Measurements from ENCODE around the gene NTHL1. TPM values are rescaled to one million over a fixed set of nuclear protein-coding genes. Genes with fewer than 3 reads are reported as not detected.
A peak's percentile ranks its signal among the peaks of the same experiment; 100 is the strongest.

Gene NTHL1
- 25.5 and 29.0 TPM in 2 replicates for total RNA-seq (2014; rRNA removed)
- 19.1 TPM for polyA plus RNA-seq (2012)

DNA sequence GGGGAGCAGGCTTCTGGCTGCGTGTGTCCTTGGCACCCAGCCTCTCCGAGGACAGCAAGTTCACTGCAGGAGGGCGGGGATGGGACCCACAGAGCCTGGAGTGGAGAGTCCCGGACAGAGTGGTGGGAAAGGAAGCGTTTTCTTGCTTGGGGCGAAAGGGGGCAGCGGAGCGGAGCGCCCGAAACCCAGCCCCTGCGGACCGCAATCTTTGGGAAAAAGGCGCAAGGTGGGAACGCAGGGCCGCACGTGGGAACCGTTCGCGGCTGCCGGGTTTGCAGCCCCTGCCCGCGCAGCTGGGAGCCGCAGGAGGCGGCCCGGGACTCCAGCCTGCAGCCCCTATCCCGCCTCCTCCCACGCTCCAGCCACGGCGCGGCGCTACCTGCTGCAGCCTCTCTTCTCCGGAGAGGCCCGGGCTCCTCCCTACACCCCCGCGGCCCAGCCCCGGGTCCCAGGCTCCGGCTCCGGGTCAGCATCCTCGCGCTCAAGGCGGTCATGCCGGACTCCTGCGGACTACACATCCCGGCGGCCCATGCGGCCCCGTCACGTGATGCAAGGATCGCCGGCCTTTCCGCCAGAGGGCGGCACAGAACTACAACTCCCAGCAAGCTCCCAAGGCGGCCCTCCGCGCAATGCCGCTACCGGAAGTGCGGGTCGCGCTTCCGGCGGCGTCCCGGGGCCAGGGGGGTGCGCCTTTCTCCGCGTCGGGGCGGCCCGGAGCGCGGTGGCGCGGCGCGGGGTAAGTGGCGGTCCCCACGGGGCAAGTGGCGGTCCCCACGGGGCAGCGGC, at the start of gene NTHL1, which contains the start of gene TSC2:
Gene NTHL1, minus strand, starts transcription at position 505 of the 786 bp plus-strand sequence. Its CDS starts 11 bp downstream, at position 494.
Gene TSC2, plus strand, starts transcription at position 656 of the 786 bp plus-strand sequence. CDS start 631 bp downstream, outside the sequence.
- peak; percentile 92 for DNase-seq (ENCODE audit: low read depth)

DNA sequence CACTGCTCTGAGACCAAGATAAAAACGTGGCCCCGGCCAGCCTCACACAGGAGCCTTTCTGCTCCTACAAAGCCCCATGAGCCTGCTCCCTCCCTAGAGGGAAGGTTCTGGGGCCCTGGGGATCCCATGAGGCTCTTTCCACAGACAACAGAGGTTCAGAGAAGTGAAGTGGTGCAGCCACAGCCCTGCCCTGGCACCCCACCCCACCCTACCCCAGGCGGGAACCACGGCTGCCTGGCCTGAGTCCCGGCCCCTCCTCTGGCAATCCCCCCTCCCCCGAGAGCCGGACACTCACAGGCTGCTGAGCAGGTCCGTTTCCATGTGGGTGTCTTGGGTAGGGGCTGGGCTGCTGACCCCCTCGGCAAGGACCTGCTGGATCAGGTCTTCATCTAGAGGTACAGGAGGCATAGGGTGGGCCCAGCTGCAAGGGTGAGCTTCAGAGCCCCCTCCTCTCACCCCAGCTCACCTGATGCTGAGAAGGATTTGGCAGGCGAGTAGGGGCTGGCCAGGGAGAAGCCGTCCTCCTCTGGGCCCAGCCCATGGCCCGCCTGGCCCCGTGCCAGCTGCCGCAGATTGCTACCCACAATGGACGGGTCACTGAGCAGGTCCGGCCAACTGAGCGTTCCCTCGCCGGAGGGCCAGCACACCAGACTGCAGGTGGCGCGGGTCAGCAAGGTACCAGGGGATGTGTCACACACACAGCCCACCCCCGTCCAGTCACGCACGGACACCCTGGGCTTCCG, 49.4 kb upstream of the NTHL1 start:
- DNase-seq (ENCODE audit: low read depth) = no peak

DNA sequence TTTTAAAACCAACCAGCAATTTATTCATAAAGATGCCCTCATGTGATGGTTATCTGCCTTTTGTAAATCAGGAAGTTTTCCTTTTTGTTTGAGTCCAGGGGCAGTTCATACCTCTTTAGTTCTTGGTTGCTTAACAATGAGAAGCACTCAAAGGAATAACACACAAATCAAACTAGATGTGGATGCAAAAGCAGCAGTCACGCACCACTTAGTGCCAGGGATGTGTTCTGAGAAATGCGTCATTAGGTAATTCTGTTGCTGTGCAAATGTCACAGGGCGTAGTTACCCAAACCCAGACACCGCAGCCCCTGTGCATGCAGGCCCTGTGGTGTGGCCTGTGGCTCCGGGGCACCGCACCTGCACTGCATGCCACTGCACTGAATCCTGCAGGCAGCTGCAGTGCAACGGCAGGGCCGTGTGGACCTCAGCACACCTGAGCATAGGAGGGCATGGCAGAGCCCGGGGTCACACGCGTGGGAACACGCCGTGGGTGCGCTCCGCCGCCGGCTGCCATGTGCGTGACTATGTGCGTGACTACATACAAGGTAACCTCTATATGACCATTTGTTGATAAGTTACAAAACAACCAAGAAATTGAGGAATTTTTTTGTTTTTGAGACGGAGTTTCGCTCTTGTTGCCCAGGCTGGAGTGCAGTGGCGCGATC, 48.4 kb upstream of the NTHL1 start:
- no peak for DNase-seq (ENCODE audit: low read depth)

DNA sequence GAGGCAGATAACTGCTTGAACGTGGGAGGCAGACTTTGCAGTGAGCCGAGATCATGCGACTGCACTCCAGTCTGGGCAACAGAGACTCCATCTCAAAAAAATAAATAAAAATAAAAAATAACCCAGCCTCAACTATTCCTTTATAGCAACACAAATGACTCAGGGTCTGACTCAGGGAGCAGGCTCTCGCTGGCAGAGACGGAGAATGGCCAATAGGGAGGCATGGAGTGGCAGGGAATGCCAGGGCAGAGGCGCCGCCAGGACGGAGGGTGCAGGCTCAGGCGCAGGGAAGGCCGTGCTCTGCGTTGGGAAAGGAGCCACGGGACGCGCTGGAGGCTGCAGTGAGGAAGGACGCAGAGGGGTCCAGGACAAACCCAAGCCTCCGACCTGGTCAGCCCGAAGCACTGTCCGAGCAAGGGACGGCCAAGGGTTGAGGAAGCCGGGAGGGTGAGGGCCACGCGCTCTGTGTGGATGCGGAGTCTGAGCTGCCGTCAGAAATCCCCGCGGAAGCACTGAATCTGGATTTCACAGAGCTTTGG, 47.8 kb upstream of the NTHL1 start:
- DNase-seq (ENCODE audit: low read depth) = peak; percentile 69

DNA sequence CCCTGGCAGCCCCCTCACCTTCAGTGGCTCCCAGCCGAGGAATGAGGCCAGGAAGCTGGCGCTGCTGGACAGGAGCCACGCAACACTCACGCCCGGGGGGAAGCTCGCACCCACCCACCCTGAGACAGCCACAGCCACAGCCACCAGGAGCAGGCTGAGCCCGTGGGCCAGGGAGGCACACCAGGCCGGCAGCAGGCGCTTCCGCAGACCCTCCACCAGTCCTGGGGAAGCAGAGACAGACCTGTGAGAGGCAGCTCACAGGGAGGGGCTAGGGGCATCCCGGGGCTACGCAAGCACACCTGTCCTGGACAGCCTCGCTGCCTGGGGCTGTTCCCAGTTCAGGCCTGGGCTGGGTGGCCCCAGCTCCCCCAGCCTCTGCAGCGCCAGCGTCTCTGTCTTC, 46.2 kb upstream of the NTHL1 start:
- no peak for DNase-seq (ENCODE audit: low read depth)

DNA sequence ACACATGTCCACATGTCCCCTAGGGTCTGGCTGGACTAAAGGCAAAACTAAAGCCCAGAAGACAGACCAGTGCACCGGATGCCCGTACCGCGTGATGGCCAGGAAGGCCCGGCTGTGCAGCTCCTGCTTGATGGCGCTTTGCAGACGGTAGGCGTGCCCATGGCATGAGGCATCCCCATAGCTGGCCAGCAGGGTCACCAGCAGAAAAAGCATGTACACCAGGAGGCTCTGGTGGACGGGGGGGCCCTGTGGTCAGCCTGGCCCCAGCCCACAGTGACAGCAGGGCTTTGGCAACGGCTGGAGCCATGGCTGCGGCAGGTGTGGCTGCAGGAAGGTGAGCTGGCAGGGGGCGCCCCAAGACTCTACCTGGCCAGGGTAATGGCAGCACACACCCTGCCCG, 45.2 kb upstream of the NTHL1 start:
- DNase-seq (ENCODE audit: low read depth) = no peak

DNA sequence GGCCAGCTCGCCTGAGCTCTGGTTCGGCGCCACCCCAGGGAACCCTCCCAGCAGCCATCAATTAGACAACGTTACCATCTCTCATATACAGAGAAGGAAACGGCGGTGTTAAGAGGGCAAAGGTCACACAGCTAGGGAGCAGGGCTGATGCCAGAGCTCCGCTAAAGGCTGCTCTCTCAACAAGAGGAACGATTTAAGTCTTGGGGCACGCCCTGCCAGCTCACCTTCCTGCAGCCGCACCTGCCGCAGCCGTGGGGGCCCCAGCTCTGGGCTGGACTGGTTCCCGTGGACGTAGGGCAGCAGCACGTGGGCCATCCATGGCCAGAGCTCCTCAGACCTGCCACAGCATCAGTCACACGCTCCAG, 44.6 kb upstream of the NTHL1 start:
- no peak for DNase-seq (ENCODE audit: low read depth)

DNA sequence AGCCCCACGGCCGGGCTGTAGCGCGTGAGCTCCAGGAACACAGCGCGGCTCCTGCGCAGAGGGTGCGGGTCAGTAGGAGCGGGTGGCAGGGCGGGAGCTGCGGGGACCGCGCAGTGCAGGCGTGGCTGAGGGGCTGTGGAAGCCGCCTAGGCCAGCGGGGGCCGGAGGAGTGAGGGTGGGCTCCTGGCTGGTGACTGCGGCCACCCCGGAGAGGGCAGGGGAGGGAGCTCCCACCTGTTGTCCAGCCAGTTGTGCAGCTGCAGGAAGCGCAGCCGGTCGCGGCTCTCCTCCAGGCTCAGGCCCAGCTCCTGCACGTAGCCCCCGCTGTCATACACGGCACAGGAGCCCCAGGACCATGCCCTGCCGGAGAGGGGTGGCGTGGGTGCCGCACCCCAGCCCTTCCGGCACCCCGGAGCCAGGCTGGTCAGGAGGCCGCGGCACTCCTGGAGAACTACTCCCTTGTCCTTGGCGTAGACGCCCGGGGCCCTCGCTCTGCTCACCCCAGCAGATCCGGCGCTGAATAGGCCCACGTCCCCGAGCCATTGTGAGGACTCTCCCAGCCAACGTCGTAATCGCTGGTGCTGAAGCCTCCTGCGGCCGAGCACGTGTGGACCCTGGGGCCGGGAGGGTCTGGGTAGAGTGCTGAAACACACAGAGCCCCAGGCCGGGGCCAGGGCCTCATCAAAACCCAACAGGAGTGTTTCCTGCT, 44.1 kb upstream of the NTHL1 start:
- no peak for DNase-seq (ENCODE audit: low read depth)

DNA sequence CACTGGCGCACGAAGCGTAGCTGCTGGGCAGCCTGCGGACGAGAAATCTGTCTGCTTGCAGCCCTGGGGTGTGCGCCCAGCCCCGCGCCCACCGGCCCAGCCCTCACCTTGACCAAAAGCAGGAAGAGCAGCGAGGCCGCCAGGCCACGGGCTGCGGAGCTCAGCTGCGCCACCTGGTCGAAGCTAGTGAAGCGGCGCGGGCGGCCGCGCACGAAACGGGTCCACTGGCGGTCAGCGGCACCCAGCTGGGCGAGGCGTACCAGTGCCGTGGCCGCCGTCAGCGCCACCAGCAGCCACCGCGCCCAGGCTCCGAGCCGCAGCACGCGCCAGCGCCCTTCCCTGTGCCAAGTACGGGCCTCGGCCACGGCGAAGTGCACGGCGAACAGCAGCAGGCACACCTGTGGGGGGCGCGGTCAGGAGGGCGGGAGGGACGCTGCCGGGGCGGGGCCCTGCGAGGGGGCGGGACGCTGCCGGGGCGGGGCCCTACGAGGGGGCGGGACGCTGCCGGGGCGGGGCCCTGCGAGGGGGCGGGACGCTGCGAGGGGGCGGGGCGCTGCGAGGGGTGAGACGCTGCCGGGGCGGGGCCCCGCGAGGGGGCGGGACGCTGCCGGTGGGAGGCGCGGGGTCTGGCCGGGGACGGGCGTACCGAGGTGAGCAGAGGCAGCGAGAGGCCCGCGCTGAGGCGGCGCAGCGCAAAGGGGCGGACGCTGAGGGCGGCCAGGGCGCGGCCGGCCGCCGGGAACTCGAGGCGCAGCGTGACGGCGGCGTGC, 43.3 kb upstream of the NTHL1 start:
- no peak for DNase-seq (ENCODE audit: low read depth)

DNA sequence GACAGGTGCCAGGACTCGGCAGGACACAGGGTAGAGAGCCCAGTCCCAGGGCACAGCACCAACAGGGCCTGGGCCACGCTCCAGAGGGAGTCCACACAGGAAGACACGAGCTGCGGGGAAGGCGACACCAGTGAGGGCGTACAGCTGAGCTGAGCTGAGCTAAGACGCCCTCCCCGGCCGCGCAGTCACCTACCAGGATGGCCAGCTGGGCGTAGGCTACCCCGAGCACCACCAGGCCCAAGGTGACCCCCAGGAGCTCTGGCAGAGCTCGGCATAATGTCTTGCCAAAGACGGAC, 42.8 kb upstream of the NTHL1 start:
- DNase-seq (ENCODE audit: low read depth) = no peak

DNA sequence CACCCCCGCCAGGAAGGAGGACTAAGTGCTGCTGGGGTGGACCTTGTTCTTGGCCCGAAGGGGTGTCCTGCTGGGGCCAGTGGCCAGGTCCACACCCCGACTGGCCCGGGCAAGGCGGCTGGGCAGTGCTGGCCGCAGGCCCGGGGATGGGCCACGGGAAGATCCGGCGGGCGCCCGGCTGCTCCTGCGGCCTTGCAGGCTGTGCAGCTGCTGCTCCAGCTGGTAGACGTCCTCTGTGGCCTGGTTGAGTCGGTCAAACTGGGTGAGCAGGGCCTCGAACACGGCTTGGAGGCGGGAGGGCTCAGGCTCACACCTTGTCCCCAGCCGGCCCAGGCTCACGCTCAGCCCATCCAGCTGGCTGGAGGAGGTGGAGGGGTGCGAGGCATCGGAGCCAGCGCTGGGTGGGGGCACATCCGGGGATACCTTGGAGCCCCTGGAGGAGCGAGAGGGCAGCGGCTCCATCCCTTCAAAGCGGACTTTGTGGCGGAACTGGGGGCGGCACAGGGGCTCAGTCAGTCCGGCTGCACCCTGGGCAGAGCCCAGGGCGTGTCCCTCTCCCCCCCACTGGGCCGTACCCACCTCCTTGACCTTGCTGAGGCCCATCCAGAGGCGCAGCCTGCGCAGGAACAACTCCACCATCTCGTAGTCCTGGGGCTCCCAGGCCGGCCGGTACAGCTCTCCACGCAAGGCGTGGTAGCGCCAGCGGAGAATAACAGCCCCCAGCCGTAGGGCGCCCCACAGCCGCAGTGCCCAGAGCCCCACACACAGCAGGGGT, 42.3 kb upstream of the NTHL1 start:
- DNase-seq (ENCODE audit: low read depth) = no peak

DNA sequence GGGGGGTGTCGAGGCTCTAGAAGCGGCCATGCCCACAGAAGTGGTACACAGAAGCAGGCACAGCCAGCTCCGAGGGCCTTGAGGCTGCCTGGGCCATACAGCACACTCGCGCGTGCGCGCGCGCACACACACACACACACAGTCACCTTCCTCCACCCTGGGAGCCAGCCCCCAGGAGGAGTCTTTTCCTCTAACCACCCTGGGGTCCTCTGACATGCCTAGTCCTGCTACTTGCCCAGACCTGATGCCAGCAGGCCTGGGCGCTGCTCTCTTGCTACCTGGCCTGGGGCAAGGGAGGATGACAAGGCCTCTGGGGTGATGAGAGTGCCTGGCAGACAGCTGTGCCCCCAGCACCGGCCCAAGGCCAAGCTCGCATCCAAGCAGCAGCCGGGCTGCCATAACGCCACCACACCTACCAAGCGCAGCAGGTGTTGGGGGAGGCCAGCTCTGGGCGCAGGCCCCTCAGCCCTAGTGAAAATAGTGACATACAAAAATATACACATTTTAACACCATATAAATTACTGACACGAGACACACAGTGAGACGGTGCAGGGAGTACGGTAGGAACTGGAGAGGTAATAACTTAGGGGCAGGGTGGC, 41.2 kb upstream of the NTHL1 start:
- no peak for DNase-seq (ENCODE audit: low read depth)

DNA sequence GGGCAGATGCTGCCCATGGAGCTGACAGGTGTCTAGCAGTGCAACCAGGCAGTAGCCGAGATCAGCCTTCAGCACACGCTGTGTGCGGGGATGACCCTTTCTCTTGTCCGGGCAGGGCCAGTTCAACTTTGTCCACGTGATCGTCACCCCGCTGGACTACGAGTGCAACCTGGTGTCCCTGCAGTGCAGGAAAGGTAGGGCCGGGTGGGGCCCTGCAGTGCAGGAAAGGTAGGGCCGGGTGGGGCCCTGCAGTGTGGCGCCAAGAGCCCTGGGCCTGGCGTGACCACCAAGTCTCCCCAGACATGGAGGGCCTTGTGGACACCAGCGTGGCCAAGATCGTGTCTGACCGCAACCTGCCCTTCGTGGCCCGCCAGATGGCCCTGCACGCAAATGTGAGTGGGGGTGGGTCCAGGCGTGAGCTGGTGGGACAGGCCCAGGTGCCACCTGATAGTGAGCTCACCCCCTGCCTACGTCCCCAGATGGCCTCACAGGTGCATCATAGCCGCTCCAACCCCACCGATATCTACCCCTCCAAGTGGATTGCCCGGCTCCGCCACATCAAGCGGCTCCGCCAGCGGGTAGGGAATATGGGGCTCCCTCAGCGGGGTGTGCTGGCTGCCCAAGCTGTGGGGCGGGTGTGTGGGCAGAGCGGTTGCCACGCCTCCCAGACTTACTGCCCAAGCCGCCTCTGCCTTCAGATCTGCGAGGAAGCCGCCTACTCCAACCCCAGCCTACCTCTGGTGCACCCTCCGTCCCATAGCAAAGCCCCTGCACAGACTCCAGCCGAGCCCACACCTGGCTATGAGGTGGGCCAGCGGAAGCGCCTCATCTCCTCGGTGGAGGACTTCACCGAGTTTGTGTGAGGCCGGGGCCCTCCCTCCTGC, 40.4 kb upstream of the NTHL1 start:
- no peak for DNase-seq (ENCODE audit: low read depth)

DNA sequence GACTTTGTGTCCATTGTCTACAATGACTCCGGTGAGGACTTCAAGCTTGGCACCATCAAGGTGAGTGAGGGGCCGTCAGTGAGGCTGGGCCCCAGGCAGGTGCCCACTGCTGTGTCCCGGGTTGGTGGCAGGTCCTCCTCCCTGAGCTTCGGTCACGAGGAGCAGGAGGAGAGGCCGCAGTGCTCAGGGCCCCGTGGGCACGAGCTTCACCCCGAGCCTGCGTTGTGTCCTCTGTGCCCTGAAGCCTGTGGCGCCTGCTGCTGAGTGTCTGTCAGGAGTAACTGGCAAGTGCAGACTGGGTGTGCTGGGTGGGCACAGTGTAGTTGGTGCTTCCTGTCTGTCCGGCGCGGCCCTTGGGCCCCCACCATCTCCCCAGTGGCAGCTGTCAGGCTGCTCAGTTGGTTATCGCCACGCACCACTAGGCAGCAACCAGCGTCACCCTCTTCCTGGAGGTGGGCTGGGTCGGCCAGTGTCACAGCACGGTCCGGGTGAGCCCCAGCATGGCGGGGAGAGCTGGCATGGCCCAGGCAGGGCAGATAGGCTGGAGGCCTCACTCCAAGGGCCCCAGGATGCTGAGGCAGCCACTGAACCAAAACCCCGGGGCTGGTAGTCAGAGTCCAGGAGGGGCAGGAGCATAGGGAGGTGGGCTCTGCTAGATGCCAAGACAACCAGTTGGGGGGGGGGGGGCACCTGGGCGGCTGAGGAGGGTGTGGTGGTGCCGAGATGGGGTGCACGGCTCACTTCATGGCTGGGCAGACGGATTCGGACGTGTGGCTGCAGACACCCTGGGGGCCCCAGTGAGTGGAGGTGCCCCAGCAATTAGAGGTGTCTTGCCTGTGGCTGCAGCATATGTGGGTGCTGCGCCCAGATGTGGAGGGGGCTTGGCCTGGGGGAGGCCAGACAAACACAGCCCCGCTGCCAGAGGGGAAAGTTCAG, 39.4 kb upstream of the NTHL1 start:
- no peak for DNase-seq (ENCODE audit: low read depth)

DNA sequence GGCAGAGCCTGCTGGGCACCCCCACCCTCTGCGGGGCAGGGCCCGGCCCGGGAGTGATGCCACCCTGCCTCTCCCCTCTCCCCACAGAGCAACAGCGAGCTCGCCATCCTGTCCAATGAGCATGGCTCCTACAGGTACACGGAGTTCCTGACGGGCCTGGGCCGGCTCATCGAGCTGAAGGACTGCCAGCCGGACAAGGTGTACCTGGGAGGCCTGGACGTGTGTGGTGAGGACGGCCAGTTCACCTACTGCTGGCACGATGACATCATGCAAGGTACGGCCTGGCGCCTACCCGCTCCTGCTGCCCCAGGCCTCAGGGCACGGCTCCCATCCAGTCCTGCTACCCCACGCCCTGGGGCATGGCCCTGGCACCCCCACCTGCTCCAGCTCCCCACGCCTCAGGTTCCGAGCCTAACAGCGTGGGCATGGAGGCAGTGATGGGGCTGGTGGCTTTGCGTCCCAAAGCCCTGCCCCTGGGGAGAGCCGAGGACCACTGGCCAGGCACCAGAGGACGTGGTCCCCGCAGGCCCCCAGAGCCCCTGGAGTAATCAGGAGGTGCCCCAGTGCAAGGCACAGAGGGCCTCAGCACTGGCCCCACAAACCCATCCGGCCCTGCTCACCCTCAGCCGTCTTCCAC, 38.6 kb upstream of the NTHL1 start:
- no peak for DNase-seq (ENCODE audit: low read depth)

DNA sequence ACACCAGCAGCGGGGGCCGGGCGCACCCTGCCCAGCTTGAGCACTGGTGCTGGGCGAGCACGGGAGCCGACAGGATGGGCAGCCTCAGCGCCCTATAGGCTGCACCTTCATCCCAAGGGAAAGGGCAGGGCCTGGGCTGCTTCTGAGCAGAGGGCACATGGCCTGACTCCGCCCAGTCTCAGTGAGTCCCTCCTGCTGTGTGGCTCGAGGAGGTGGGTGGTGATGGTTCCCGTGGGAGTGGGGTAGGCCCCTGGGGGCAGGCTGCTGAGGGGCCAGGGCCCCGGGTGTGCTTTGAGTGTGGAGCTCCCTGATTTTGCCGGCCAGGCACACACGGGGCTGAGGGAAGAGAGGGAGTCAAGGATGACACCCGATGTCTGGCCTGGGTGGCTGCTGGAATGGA, 38.0 kb upstream of the NTHL1 start:
- DNase-seq (ENCODE audit: low read depth) = no peak
